A549 (cell line): ENCODE data around the gene MIEF1. TPM values are rescaled to one million over a fixed set of nuclear protein-coding genes. Genes with fewer than 3 reads are reported as not detected.

Experiments used
- ATAC-seq, 2 experiments: fragments of 200-7000 bp in 1 of 2; fragments of >200 bp in 1 of 2; cut with Nextera tagmentation in 1 of 2; cut with Tn5 transposase in 1 of 2; 3 replicates each; pipeline versions ENCODE4 v1.8.0 to v1.9.1; 2018 to 2020; ENCODE audit warnings: mild to moderate bottlenecking in 1 of 2, moderate library complexity in 1 of 2
- CTCF ChIA-PET: fragments of 300-600 bp; sonication (Branson Sonifier 250); formaldehyde crosslinking; extraction: SDS; loops from one replicate; lab custom pipeline; 2021; ENCODE audit warnings: antibody characterized with exemption, inconsistent platforms; lab: Yijun Ruan, JAX
- POLR2A ChIA-PET: fragments of 350-600 bp; formaldehyde crosslinking; extraction: SDS; loops from one replicate; lab custom pipeline; 2021; ENCODE audit warnings: antibody characterized with exemption, inconsistent platforms; lab: Yijun Ruan, JAX
- DNase-seq, 2 experiments: peaks; one replicate each; pipeline versions ENCODE4 v3.0.0 to v3.0.0-alpha.2; 2011 to 2016; ENCODE audit warnings: low read depth in 1 of 2, low spot score in 1 of 2
- FAIRE-seq: peaks from 2 replicates; lab custom pipeline; 2011; peaks lifted over from hg19 to GRCh38; lab: Jason Lieb, UNC
- H3K27ac ChIP-seq, 2 experiments: fragments of >200 bp; sonication (Bioruptor Twin); formaldehyde crosslinking; 3 replicates each; pipeline ENCODE4 v1.5.1; 2016 to 2017
- H3K4me1 ChIP-seq: fragments of >200 bp; sonication (Bioruptor Twin); formaldehyde crosslinking; 3 replicates; pipeline ENCODE4 v1.6.1; 2016
- H3K4me2 ChIP-seq: fragments of >200 bp; sonication (Bioruptor Twin); formaldehyde crosslinking; 3 replicates; pipeline ENCODE4 v1.6.1; 2016
- H3K4me3 ChIP-seq: fragments of >200 bp; sonication (Bioruptor Twin); formaldehyde crosslinking; 3 replicates; pipeline ENCODE4 v1.5.1; 2016
- H3K9me3 ChIP-seq: fragments of >200 bp; sonication (Bioruptor Twin); formaldehyde crosslinking; 3 replicates; pipeline ENCODE4 v1.6.1; 2016
- CBX8 ChIP-seq: fragments of 200-600 bp; sonication (generic); IDR thresholded peaks from 2 replicates; pipeline ENCODE4 v1.6.1; 2016
- CHD2 ChIP-seq: fragments of 150-350 bp; IDR thresholded peaks from 2 replicates; pipeline ENCODE4 v1.6.1; 2014; ENCODE audit warnings: low read length; ENCODE audit not compliant: partially characterized antibody
- EHF ChIP-seq: fragments of 250-450 bp; sonication (Bioruptor Pico); IDR thresholded peaks from 2 replicates; pipeline ENCODE4 v1.5.0; 2020; ENCODE audit warnings: mild to moderate bottlenecking
- FOSB ChIP-seq: fragments of 250-450 bp; sonication (Bioruptor Pico); IDR thresholded peaks from 2 replicates; pipeline ENCODE4 v1.5.0; 2020; ENCODE audit warnings: mild to moderate bottlenecking, moderate library complexity
- GATA3 ChIP-seq: IDR thresholded peaks from 2 replicates; pipeline ENCODE4 v1.6.1; 2012; ENCODE audit warnings: borderline replicate concordance
- HDAC2 ChIP-seq: fragments of 200-600 bp; sonication (generic); IDR thresholded peaks from 2 replicates; pipeline ENCODE4 v1.6.1; 2016
- HOXB13 ChIP-seq: fragments of 250-450 bp; sonication (Bioruptor Pico); IDR thresholded peaks from 2 replicates; pipeline ENCODE4 v1.5.0; 2020; ENCODE audit warnings: low read depth, mild to moderate bottlenecking, moderate library complexity
- JUN ChIP-seq, 2 experiments: fragments of >200 bp; sonication (Bioruptor Twin); formaldehyde crosslinking; IDR thresholded peaks; 2 replicates in 1 of 2; 3 replicates in 1 of 2; pipeline ENCODE4 v1.6.1; 2016 to 2017
- KDM1A ChIP-seq: fragments of 200-600 bp; sonication (generic); IDR thresholded peaks from 2 replicates; pipeline ENCODE4 v1.6.1; 2016; ENCODE audit warnings: low read depth, mild to moderate bottlenecking
- MYC ChIP-seq: IDR thresholded peaks from 2 replicates; pipeline ENCODE4 v1.6.1; 2012; ENCODE audit warnings: mild to moderate bottlenecking, inconsistent platforms, low read length, improper control_type of control experiment, borderline replicate concordance
- NPAS2 ChIP-seq: fragments of 250-450 bp; sonication (Bioruptor Pico); IDR thresholded peaks from 2 replicates; pipeline ENCODE4 v1.8.0; 2022; ENCODE audit warnings: mild to moderate bottlenecking, moderate library complexity, borderline replicate concordance
- POLR2A ChIP-seq: IDR thresholded peaks from 2 replicates; pipeline ENCODE4 v1.6.1; 2012; ENCODE audit warnings: mild to moderate bottlenecking, low read length
- RAD21 ChIP-seq, 2 experiments: fragments of >200 bp in 1 of 2; sonication (Bioruptor Twin) in 1 of 2; formaldehyde crosslinking in 1 of 2; IDR thresholded peaks in 1 of 2; conservative IDR thresholded peaks in 1 of 2; 2 replicates in 1 of 2; 3 replicates in 1 of 2; pipeline ENCODE4 v1.6.1; 2012 to 2018; ENCODE audit warnings: inconsistent platforms in 1 of 2
- TP53 ChIP-seq: fragments of 250-450 bp; sonication (Bioruptor Pico); IDR thresholded peaks from 2 replicates; pipeline ENCODE4 v1.5.0; 2021; ENCODE audit warnings: mild to moderate bottlenecking, moderate library complexity
- ZFP36 ChIP-seq: fragments of 450-650 bp; IDR thresholded peaks from 2 replicates; pipeline ENCODE4 v1.6.1; 2014; ENCODE audit warnings: borderline replicate concordance; ENCODE audit not compliant: partially characterized antibody
- ZNF302 ChIP-seq: fragments of 250-450 bp; sonication (Bioruptor Pico); IDR thresholded peaks from 2 replicates; pipeline ENCODE4 v1.9.0; 2021; ENCODE audit warnings: inconsistent platforms, mild to moderate bottlenecking, moderate library complexity
- ZSCAN20 ChIP-seq: fragments of 250-450 bp; sonication (Bioruptor Pico); IDR thresholded peaks from 2 replicates; pipeline ENCODE4 v1.8.0; 2022; ENCODE audit warnings: mild to moderate bottlenecking, moderate library complexity
- WGBS: methylation state at CpG from one replicate; pipeline ENCODE4 v1.1.6; 2017; ENCODE audit errors: missing lambda C conversion rate; 5-methylcytosine and 5-hydroxymethylcytosine counted together
- polyA plus RNA-seq, 4 experiments: library from polyadenylated mRNA; depleted of rRNA in 3 of 4; stranded (reverse); fragments of >200 nt; fragmentation: RNase III in 1 of 4; extraction: RNeasy Plus Mini Kit Qiagen cat#74134 plus additional on column Dnase treatment in 1 of 4; gene quantifications; 2 replicates in 3 of 4; 3 replicates in 1 of 4; pipeline ENCODE4 v1.2.3, GENCODE V29; 2011 to 2017
- TF ChIP-seq, protein P1 (sequence below): fragments of 200-600 bp; sonication (generic); IDR thresholded peaks from 2 replicates; pipeline ENCODE4 v1.6.1; 2016; ENCODE audit warnings: antibody characterized with exemption, mild to moderate bottlenecking, moderate library complexity
- TF ChIP-seq, protein P2 (sequence below): IDR thresholded peaks from 2 replicates; pipeline ENCODE4 v1.6.1; 2012
- TF ChIP-seq, protein P3 (sequence below): fragments of >200 bp; sonication (Bioruptor Twin); formaldehyde crosslinking; IDR thresholded peaks from 3 replicates; pipeline ENCODE4 v1.5.1; 2016
- TF ChIP-seq, protein P4 (sequence below): IDR thresholded peaks from 2 replicates; pipeline ENCODE4 v1.6.1; 2012; ENCODE audit warnings: low read depth, borderline replicate concordance
- TF ChIP-seq, protein P5 (sequence below): fragments of 150-350 bp; IDR thresholded peaks from 2 replicates; pipeline ENCODE4 v1.6.1; 2014; ENCODE audit warnings: low read depth, mild to moderate bottlenecking, low read length

Gene MIEF1
- polyA plus RNA-seq, 2 of the 4 experiments (the other 2 are of a cell fraction) = 18.8 to 20.5 TPM

DNA sequence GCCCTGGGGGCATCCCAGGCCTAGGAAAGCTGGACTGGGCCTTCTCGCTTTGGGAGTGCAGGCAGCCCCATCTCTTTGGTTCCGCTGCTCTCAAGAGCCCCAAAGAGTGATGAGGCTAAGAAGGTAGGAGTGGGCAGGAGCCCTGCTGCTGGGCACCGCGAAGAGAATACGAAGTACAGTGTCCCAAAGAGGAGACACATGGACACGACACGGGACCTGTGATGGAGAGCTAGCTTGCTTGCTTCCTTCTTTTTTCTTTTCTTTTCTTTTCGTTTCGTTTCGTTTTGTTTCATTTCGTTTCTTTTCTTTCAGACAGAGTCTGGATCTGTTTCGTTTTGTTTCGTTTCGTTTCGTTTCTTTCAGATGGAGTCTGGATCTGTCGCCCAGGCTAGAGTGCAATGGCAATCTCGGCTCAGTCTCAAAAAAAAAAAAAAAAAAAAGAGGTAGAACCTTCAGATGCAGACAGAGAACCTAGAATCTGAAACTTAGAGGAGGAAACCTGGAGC lies 34.6 kb upstream of the MIEF1 start:
- Histone ChIP-seq H3K4me1 (peaks cover 10% of the 10 kb centered on the region; the same call in 1 of the 3 replicates), H3K9me3 (no peaks in the 10 kb centered on the region), H3K27ac (no peak overlapping the region), H3K4me3 (no peak overlapping the region), H3K4me2 (no peak overlapping the region)
- DNase-seq (no peak), ATAC-seq (no peak), FAIRE-seq (no peak)
- ChIA-PET CTCF (interaction anchor here (0.9 to 1.8 kb wide), 3 partner anchors 14 to 29 kb away, joined by 3 to 4 read pairs (median 3); no protein-coding TSS in a partner anchor), POLR2A (no interaction called here)
- TF ChIP-seq TP53 (CRISPR knock-in tag) (no peak), GATA3 (no peak), EHF (CRISPR knock-in tag) (no peak)
- TF ChIP-seq, protein P1, sequence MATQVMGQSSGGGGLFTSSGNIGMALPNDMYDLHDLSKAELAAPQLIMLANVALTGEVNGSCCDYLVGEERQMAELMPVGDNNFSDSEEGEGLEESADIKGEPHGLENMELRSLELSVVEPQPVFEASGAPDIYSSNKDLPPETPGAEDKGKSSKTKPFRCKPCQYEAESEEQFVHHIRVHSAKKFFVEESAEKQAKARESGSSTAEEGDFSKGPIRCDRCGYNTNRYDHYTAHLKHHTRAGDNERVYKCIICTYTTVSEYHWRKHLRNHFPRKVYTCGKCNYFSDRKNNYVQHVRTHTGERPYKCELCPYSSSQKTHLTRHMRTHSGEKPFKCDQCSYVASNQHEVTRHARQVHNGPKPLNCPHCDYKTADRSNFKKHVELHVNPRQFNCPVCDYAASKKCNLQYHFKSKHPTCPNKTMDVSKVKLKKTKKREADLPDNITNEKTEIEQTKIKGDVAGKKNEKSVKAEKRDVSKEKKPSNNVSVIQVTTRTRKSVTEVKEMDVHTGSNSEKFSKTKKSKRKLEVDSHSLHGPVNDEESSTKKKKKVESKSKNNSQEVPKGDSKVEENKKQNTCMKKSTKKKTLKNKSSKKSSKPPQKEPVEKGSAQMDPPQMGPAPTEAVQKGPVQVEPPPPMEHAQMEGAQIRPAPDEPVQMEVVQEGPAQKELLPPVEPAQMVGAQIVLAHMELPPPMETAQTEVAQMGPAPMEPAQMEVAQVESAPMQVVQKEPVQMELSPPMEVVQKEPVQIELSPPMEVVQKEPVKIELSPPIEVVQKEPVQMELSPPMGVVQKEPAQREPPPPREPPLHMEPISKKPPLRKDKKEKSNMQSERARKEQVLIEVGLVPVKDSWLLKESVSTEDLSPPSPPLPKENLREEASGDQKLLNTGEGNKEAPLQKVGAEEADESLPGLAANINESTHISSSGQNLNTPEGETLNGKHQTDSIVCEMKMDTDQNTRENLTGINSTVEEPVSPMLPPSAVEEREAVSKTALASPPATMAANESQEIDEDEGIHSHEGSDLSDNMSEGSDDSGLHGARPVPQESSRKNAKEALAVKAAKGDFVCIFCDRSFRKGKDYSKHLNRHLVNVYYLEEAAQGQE = no peak
- TF ChIP-seq, protein P2, sequence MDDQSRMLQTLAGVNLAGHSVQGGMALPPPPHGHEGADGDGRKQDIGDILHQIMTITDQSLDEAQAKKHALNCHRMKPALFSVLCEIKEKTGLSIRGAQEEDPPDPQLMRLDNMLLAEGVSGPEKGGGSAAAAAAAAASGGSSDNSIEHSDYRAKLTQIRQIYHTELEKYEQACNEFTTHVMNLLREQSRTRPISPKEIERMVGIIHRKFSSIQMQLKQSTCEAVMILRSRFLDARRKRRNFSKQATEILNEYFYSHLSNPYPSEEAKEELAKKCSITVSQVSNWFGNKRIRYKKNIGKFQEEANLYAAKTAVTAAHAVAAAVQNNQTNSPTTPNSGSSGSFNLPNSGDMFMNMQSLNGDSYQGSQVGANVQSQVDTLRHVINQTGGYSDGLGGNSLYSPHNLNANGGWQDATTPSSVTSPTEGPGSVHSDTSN = no peak
- 75% methylated on average over 17 of the region's 17 CpGs for WGBS

DNA sequence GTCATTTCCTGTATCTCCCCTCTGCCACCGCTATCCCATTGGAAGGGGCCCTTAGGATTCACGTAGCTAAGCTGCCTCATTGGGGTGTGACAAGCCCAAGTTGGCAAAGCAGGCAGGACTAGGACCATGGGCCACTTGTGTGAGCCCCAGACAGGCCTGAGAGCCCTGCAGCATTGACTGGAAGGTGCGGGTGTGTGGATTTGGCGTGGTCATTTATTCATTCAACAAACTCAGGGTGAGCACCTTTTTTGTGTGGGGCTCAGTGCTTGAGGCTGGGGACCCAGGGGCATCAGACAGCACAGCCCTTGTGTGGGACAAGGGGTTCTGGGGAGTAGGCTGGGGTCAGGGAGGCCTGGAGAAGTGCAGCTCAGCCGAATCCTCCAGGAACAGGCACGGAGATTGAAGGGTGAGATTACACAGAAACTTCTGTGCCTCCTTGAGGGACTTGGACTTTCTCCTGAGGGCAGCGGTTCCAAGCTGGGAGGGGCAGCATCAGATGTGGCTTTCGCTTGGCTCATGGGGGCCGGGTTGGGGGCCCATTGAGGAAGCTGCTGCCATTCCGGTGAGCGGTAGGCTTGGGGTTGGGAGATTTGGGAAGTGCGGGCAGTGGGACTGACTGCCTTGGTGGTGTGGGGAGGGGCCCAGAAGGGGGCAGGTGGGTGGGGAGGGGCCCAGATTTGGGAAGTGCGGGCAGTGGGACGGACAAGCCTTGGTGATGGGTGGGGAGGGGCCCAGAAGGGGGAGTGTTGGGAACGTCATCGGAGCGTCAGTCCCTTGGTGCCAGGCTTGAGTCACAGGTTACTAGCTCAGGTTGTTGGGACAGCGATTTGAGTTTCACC lies 33.4 kb upstream of the MIEF1 start:
- no peak overlapping the region for H3K4me3 ChIP-seq
- WGBS = 82% methylated on average over 10 of the region's 18 CpGs
- H3K27ac ChIP-seq = no peak overlapping the region
- H3K4me1 ChIP-seq = peaks cover 10% of the 10 kb centered on the region; the same call in 1 of the 3 replicates
- DNase-seq (no peak), FAIRE-seq (no peak), ATAC-seq (no peak)
- H3K4me2 ChIP-seq = no peak overlapping the region
- ChIA-PET POLR2A (no interaction called here), CTCF (interaction anchor here (1.8 kb wide), 1 partner anchor 25 kb away, joined by 4 read pairs; no protein-coding TSS in a partner anchor)
- no peaks in the 10 kb centered on the region for H3K9me3 ChIP-seq
- TF ChIP-seq NPAS2 (CRISPR knock-in tag) (no peak), ZSCAN20 (CRISPR knock-in tag) (no peak)

DNA sequence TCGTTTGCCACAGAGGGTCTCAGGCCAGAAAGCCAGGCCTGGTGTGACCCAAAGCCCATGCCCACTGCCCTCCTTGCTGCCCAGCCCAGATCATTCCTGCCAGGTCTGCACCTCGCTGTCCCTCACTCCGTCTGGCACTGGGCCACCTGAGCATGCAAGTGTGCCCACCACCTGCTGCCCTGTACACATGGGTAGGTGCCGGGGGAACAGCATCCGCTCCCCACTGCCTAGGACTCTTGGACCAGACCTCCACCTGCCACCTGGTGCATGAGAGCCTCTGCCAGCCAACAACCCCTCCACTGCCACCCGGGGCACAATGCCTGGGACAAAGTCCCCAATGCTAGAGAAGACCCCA lies 32.8 kb upstream of the MIEF1 start:
- Histone ChIP-seq H3K4me3 (no peak overlapping the region), H3K9me3 (no peaks in the 10 kb centered on the region), H3K27ac (no peak overlapping the region), H3K4me2 (no peak overlapping the region), H3K4me1 (peaks cover 13% of the 10 kb centered on the region; the same call in 1 of the 3 replicates)
- ATAC-seq = no peak
- no peak for FAIRE-seq
- DNase-seq = no peak
- CTCF ChIA-PET = no interaction called here
- 74% methylated on average over 3 of the region's 6 CpGs for WGBS
- POLR2A ChIA-PET = no interaction called here
- TF ChIP-seq FOSB (CRISPR knock-in tag) = no peak
- no peak for TF ChIP-seq POLR2A
- TF ChIP-seq RAD21 (conservative IDR thresholded peaks at IDR 0.05 in 1 of 2, IDR thresholded peaks at IDR 0.05 in 1 of 2) = no peak
- no peak for TF ChIP-seq HOXB13 (CRISPR knock-in tag)
- TF ChIP-seq, protein P3, sequence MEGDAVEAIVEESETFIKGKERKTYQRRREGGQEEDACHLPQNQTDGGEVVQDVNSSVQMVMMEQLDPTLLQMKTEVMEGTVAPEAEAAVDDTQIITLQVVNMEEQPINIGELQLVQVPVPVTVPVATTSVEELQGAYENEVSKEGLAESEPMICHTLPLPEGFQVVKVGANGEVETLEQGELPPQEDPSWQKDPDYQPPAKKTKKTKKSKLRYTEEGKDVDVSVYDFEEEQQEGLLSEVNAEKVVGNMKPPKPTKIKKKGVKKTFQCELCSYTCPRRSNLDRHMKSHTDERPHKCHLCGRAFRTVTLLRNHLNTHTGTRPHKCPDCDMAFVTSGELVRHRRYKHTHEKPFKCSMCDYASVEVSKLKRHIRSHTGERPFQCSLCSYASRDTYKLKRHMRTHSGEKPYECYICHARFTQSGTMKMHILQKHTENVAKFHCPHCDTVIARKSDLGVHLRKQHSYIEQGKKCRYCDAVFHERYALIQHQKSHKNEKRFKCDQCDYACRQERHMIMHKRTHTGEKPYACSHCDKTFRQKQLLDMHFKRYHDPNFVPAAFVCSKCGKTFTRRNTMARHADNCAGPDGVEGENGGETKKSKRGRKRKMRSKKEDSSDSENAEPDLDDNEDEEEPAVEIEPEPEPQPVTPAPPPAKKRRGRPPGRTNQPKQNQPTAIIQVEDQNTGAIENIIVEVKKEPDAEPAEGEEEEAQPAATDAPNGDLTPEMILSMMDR = no peak
- TF ChIP-seq CHD2 = no peak
- TF ChIP-seq KDM1A = no peak
- TF ChIP-seq ZFP36 = no peak
- no peak for TF ChIP-seq ZSCAN20 (CRISPR knock-in tag)
- no peak for TF ChIP-seq MYC
- TF ChIP-seq, protein P4, sequence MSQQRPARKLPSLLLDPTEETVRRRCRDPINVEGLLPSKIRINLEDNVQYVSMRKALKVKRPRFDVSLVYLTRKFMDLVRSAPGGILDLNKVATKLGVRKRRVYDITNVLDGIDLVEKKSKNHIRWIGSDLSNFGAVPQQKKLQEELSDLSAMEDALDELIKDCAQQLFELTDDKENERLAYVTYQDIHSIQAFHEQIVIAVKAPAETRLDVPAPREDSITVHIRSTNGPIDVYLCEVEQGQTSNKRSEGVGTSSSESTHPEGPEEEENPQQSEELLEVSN = no peak
- TF ChIP-seq ZNF302 (CRISPR knock-in tag) = no peak
- no peak for TF ChIP-seq JUN (IDR thresholded peaks at IDR 0.05)
- TF ChIP-seq, protein P5, sequence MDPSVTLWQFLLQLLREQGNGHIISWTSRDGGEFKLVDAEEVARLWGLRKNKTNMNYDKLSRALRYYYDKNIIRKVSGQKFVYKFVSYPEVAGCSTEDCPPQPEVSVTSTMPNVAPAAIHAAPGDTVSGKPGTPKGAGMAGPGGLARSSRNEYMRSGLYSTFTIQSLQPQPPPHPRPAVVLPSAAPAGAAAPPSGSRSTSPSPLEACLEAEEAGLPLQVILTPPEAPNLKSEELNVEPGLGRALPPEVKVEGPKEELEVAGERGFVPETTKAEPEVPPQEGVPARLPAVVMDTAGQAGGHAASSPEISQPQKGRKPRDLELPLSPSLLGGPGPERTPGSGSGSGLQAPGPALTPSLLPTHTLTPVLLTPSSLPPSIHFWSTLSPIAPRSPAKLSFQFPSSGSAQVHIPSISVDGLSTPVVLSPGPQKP = no peak
- TF ChIP-seq CBX8 = no peak
- TF ChIP-seq HDAC2 = no peak
